Panc1 (cell line): ENCODE measurements around the gene LRP1B. TPM values are rescaled to one million over a fixed set of nuclear protein-coding genes. Genes with fewer than 3 reads are reported as not detected.

Experiments used
- ATAC-seq: fragments of 200-7000 bp; cut with Tn5 transposase; 2 replicates; pipeline ENCODE4 v1.9.1; 2020; ENCODE audit warnings: mild to moderate bottlenecking, moderate library complexity
- BruUV-seq: library from RNA; stranded (reverse); fragments of 400-500 nt; replicated peaks from 2 replicates; lab custom pipeline; 2021; lab: Mats Ljungman, UMichigan
- CTCF ChIA-PET: fragments of 300-600 bp; sonication (Branson Sonifier 250); formaldehyde crosslinking; loops from one replicate; lab custom pipeline; 2022; ENCODE audit warnings: antibody characterized with exemption; lab: Charles Lee
- POLR2A ChIA-PET: fragments of 300-600 bp; sonication (Branson Sonifier 250); formaldehyde crosslinking; loops from one replicate; lab custom pipeline; 2022; ENCODE audit warnings: antibody characterized with exemption; lab: Charles Lee
- DNase-seq: peaks from one replicate; pipeline ENCODE4 v3.0.0-alpha.2; 2010; ENCODE audit warnings: low read depth, low spot score
- H3K27ac ChIP-seq: 2 replicates; pipeline ENCODE4 v1.5.1; 2011; ENCODE audit warnings: mild to moderate bottlenecking, low read length, inconsistent platforms
- H3K27me3 ChIP-seq: fragments of 200-500 bp; sonication (Bioruptor generic); 2 replicates; pipeline ENCODE4 v1.6.0; 2014; ENCODE audit warnings: low read length, inconsistent platforms; ENCODE audit not compliant: control insufficient read depth, insufficient read depth
- H3K36me3 ChIP-seq: fragments of 200-500 bp; sonication (Bioruptor generic); 2 replicates; pipeline ENCODE4 v1.5.1; 2014; ENCODE audit warnings: inconsistent platforms, mild to moderate bottlenecking, low read length, moderate library complexity; ENCODE audit not compliant: control insufficient read depth, insufficient read depth
- H3K4me1 ChIP-seq: 2 replicates; pipeline ENCODE4 v1.5.1; 2011; ENCODE audit warnings: inconsistent platforms, mild to moderate bottlenecking, low read length, moderate library complexity; ENCODE audit not compliant: control insufficient read depth, insufficient read depth
- H3K4me3 ChIP-seq, 2 experiments: 2 replicates each; pipeline ENCODE4 v1.5.1; 2011 to 2012; ENCODE audit warnings: low read depth in 2 of 2, low read length in 2 of 2, mild to moderate bottlenecking in 2 of 2, inconsistent platforms in 1 of 2, moderate library complexity in 1 of 2
- H3K9me3 ChIP-seq: fragments of 200-500 bp; sonication (Bioruptor generic); 2 replicates; pipeline ENCODE4 v1.5.1; 2014; ENCODE audit warnings: low read depth, mild to moderate bottlenecking, inconsistent platforms, low read length, moderate library complexity; ENCODE audit not compliant: control insufficient read depth, insufficient read depth
- CTCF ChIP-seq: fragments of 450-650 bp; IDR thresholded peaks from 2 replicates; pipeline ENCODE4 v1.5.1; 2017; ENCODE audit warnings: mild to moderate bottlenecking
- POLR2AphosphoS5 ChIP-seq: IDR thresholded peaks from 2 replicates; pipeline ENCODE4 v1.6.1; 2012; ENCODE audit warnings: mild to moderate bottlenecking, low read depth, low read length, moderate library complexity
- SIN3A ChIP-seq: IDR thresholded peaks from 2 replicates; pipeline ENCODE4 v1.6.1; 2012; ENCODE audit warnings: low read depth, mild to moderate bottlenecking, low read length, moderate library complexity, borderline replicate concordance; ENCODE audit not compliant: insufficient read depth
- TCF7L2 ChIP-seq: IDR thresholded peaks from 2 replicates; pipeline ENCODE4 v1.6.1; 2011; ENCODE audit warnings: mild to moderate bottlenecking, low read depth, low read length, inconsistent platforms
- in situ Hi-C: cut with HindIII; loops from 2 replicates; pipeline ENCODE4 v1.10.0; 2016; ENCODE audit warnings: low sequenced_read_pairs, low pct_unique_long_range_greater_than_20kb
- intact Hi-C: fragments of 100-400 bp; cut with micrococcal nuclease; formaldehyde crosslinking; loops from one replicate; pipeline ENCODE4 v1.10.0; 2022; ENCODE audit not compliant: unreplicated experiment
- total RNA-seq: library from RNA; stranded (reverse); gene quantifications from one replicate; pipeline ENCODE4 v1.2.1, GENCODE V29; 2021; ENCODE audit not compliant: unreplicated experiment
- TF ChIP-seq, protein P1 (sequence below), 2 experiments: IDR thresholded peaks; 2 replicates each; pipeline ENCODE4 v1.6.1; 2011 to 2012; ENCODE audit warnings: low read depth in 2 of 2, control low read depth in 1 of 2, low read length in 1 of 2, mild to moderate bottlenecking in 1 of 2, moderate library complexity in 1 of 2; ENCODE audit not compliant: insufficient read depth in 1 of 2

The LRP1B gene
- total RNA-seq, 1 experiment from 2014 or later, result 0.54 TPM

GRCh38 chr2:140630557-140630956 is 1500.3 kb downstream of the LRP1B start:
- no peaks in the 10 kb centered on the region for H3K27me3 ChIP-seq
- H3K9me3 ChIP-seq, result no peaks in the 10 kb centered on the region
- no peak for ATAC-seq
- no peaks in the 10 kb centered on the region for H3K36me3 ChIP-seq
- POLR2A ChIA-PET, result no interaction called here
- BruUV-seq, result no TSS peak
- CTCF ChIA-PET, result no interaction called here
- no peak for DNase-seq
- intact Hi-C loops, result no loop called here
- no peak overlapping the region for H3K4me3 ChIP-seq
- TF ChIP-seq SIN3A (no peak), CTCF (no peak), TCF7L2 (no peak), POLR2AphosphoS5 (no peak)
- TF ChIP-seq, protein P1, sequence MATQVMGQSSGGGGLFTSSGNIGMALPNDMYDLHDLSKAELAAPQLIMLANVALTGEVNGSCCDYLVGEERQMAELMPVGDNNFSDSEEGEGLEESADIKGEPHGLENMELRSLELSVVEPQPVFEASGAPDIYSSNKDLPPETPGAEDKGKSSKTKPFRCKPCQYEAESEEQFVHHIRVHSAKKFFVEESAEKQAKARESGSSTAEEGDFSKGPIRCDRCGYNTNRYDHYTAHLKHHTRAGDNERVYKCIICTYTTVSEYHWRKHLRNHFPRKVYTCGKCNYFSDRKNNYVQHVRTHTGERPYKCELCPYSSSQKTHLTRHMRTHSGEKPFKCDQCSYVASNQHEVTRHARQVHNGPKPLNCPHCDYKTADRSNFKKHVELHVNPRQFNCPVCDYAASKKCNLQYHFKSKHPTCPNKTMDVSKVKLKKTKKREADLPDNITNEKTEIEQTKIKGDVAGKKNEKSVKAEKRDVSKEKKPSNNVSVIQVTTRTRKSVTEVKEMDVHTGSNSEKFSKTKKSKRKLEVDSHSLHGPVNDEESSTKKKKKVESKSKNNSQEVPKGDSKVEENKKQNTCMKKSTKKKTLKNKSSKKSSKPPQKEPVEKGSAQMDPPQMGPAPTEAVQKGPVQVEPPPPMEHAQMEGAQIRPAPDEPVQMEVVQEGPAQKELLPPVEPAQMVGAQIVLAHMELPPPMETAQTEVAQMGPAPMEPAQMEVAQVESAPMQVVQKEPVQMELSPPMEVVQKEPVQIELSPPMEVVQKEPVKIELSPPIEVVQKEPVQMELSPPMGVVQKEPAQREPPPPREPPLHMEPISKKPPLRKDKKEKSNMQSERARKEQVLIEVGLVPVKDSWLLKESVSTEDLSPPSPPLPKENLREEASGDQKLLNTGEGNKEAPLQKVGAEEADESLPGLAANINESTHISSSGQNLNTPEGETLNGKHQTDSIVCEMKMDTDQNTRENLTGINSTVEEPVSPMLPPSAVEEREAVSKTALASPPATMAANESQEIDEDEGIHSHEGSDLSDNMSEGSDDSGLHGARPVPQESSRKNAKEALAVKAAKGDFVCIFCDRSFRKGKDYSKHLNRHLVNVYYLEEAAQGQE (IDR thresholded peaks at IDR 0.05; ENCODE audit: insufficient read depth in 1 of 2, low read depth in 2 of 2, low read length in 1 of 2), result no peak
- H3K27ac ChIP-seq, result no peak overlapping the region
- in situ Hi-C loops, result no loop called here
- H3K4me1 ChIP-seq, result no peaks in the 10 kb centered on the region

DNA sequence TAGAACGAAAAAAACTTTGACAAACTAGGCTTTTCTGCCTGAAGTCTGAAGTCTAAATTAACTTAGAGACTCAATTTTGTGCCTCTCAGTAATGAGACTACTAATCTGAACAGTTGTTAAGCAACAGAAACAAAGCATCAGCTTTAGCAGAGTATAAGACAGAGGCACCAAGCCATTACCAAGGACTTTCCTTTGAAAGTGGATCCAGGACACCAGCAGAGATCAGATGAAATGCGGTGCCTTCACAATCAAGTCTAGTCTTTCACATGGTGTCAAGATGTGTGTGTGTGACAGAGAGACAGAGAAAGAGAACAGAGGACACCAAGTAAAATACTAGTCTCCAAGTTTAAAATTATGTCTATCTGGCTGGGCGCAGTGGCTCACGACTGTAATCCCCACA is 1502.9 kb downstream of the LRP1B start:
- TF ChIP-seq SIN3A (no peak), CTCF (no peak), TCF7L2 (no peak), POLR2AphosphoS5 (no peak)
- TF ChIP-seq, protein P1 (IDR thresholded peaks at IDR 0.05; ENCODE audit: insufficient read depth in 1 of 2, low read depth in 2 of 2, low read length in 1 of 2), result no peak
- H3K27ac ChIP-seq, result no peak overlapping the region
- H3K4me3 ChIP-seq, result no peak overlapping the region
- ChIA-PET CTCF (no interaction called here), POLR2A (no interaction called here)
- H3K9me3 ChIP-seq, result no peaks in the 10 kb centered on the region
- DNase-seq (no peak), ATAC-seq (no peak)
- no peaks in the 10 kb centered on the region for H3K36me3 ChIP-seq
- in situ Hi-C loops (no loop called here), intact Hi-C loops (no loop called here)
- no peaks in the 10 kb centered on the region for H3K4me1 ChIP-seq
- no peaks in the 10 kb centered on the region for H3K27me3 ChIP-seq
- BruUV-seq, result no TSS peak
